Kasumi-1 (cell line): ENCODE data around the gene MARVELD1.
"Not testable (repeated sequence)": the region's sequence is repeated elsewhere in the genome, so short reads cannot be mapped to it uniquely, and the experiment has no call there.

Experiments
- DNase-seq, 2 experiments: peaks; one replicate each; lab custom pipeline; 2025; lab: John Stamatoyannopoulos, UW

Gene MARVELD1

DNA sequence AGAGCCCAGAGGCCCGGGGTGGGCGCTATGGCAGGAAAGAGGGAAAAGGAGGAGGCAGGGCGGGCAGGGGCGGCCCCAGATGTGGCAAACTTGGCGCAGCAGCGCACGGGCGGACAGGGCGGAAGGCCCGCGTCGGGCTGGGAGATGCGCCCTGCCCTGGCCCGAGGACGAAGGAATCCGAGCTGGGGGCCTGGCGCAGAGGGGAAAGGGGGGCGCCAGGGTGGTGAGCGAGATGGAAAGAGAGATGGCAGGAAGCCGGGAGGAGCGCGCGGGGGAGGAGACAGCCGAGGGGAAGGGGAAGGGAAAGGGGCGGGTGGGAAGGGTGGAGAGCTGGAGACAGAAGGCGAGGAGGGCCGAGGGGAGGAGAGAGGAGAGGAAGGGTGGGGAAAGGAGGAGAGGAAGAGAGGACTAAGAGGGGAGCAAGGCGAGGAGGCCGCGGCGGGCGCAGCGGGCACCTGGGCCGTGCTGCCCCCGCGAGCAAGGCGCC lies at the start of gene MARVELD1:
Gene MARVELD1, plus strand, starts transcription at position 392 of the 487 bp plus-strand sequence. CDS start 147 bp downstream, outside the sequence.
- DNase-seq = peak; percentile 94

- no peak for DNase-seq
These were observed 49.2 kb upstream of the MARVELD1 start for GRCh38 chr10:97664282-97664850.

- DNase-seq = no peak
These were observed 46.5 kb upstream of the MARVELD1 start for GRCh38 chr10:97666992-97667391.

GRCh38 chr10:97667463-97667862 lies 46.1 kb upstream of the MARVELD1 start:
- DNase-seq = no peak

- DNase-seq = no peak
These were observed 44.0 kb upstream of the MARVELD1 start for GRCh38 chr10:97669571-97669970.

DNA sequence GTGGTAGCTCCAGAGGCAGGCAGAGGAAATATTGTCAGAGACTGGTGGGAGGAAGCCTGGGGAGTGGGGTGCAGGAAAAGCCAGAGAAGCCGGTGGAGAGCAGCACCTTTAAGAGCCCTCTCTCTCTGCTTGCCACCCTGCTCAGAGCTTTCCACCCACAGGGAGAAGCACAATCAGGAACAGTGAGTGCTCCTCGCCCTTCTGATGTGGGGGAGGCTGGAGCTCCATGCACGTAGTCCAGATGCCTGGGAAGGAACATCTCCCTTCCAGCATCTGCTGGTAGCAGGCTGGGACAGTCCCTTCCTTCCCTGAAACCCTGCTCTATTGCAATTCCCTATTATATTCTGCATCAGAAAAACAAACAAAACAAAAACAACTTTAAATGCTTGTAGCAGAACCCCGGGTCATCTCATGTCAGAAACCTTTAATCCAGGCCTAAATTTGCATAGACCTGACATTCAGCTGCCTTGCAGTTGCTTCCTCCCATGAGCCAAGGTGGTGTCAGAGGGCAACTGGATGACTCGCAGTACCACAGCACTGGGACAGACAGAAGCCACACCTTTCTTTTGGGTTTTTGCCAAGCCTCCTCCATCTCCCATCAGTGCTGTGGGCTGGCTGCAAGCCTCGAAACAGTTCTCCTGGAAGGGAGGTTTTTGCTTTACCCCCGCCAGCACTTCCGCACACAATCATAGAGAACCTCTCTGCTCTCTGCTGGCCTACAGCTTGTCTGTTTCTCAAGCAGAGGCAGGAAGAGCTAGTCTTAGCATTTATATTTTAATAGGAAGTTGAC lies 39.6 kb upstream of the MARVELD1 start:
- peak; percentile 83 to 85 for DNase-seq

GRCh38 chr10:97675222-97675621 lies 38.3 kb upstream of the MARVELD1 start:
- DNase-seq = no peak

GRCh38 chr10:97676770-97677581 lies 36.6 kb upstream of the MARVELD1 start:
- DNase-seq = peak; percentile 72 to 86

DNA sequence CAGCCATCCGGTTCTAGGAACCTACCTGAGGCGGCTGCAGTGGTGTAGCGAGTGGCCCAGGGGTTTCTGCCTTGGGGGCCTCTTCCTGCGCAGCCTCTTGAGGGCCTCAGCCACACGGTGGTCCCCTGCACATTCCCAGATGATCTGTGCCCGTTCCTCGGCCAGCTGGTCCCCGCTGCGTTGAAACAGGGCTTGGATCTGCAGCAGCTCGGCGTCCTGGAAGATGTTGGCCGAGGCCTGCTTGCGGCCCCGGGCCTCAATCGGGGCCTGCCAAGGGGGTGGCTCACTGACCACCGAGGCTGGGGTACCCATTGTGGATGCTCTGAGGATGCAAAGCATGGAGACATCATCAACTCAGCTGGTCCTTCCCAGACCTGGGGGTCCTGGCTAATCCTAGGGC lies 33.9 kb upstream of the MARVELD1 start:
- no peak for DNase-seq

DNA sequence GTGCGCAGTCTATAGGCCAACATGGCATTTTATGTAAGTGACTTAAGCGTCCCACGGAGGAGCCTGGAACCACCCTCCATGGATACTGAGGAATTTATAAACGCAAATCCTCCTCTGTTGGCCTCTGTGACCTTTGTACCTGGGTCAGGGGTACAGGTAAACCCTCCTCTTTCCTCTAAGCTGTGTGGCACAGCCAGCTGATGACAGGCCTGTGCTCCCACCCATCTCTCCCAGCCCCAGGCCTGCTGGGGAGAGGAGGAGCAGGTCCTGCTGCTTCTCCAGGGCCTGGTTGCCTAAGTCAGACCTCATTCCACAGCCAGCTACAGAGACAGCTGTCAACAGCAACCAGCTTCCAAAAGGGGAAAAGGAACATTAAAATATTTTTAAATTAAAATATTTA lies 31.5 kb upstream of the MARVELD1 start:
- no peak for DNase-seq

DNA sequence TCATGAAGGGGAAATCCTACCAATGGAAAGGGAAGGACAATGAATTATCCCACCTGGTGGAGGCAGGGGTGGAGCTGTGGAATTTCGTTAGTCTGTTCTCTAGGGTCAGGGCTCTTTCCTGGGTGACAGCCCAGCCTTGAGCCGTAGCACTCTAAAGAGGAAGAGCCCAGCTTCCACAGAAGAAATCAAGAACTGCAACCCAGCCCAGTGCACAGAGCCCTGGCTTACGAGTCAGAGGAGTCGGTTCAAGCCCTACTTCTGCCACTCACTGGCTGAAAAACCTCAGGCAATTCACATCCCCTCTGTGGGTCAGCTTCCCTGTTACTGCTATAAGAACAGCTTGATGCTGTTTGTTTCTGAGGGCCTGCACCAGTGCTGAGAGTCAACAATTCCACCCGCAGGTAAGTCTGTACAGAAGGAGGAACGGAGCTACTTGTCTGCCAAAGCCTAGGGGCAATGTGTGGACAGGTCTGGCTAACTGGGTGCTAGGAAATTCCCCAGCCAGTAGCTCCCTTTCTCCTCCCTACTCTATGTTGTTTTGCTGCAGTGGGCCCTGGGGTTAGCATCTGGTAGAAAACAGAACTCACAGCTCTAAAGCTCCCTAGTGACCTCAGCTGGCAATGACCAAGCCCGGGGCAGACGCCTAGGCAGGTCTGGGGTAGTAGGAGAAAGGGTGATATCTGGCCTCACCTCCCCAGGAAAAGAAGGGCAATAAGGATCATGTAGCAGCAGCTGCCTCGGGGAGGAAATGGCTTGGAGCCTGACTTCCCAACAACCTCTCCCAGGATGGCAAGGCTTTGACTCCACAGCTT lies 29.8 kb upstream of the MARVELD1 start:
- DNase-seq = peak; percentile 39 to 44

- not testable (repeated sequence) for DNase-seq
These were observed 29.2 kb upstream of the MARVELD1 start for GRCh38 chr10:97684368-97684713.

DNA sequence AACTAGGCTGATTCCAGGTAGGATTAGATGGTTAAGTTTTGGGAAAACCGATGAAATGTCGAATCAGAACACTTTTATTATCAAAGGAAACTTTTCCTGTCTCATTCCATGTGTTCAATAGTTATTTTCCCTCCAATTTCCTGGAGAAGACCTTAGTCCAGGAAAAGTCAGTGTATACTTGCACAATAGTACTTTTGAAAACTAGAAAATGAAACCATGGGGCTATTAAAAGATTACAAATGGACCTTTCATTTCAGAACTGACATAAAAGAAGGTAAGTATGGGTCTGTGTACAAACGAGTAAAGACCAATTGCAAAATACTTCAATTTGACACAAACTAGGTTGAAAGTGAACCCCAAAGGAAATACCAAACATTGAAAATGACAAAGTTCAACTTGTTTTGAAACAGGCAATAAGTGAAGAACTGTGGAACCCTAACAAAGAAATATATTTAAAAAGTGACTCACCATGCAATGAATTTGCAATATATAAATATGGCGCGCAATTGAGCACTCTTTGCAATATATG lies 28.6 kb upstream of the MARVELD1 start:
- no peak for DNase-seq

DNA sequence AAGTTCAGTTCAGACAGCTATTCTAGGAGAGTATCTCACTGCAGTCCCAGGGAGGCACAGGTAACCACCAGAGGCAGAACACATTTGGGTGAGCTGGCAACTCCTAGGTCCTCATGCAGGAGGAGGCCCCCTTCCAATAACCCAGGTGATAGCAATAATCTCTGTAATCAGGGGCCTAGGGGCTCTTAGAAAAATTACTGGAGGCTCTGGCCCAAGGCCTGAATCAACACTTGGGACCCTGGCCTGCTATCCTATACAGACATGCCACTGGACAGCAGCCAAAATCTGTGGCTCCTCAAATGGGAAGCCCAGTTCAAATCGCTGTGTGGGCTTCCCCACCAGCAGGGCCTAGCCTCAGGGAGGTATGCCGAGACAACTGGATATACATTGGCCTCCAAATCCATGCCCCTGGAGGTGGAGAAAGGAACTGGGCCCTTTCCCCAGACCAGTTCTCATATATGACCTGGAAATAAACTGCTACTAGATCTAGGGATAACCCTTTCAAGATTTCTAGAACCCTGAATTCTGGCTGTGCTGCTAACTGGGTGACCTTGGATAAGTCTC lies 28.1 kb upstream of the MARVELD1 start:
- peak in 1 of 2 experiments; percentile 14 for DNase-seq

GRCh38 chr10:97686301-97686961 lies 27.1 kb upstream of the MARVELD1 start:
- no peak for DNase-seq

DNA sequence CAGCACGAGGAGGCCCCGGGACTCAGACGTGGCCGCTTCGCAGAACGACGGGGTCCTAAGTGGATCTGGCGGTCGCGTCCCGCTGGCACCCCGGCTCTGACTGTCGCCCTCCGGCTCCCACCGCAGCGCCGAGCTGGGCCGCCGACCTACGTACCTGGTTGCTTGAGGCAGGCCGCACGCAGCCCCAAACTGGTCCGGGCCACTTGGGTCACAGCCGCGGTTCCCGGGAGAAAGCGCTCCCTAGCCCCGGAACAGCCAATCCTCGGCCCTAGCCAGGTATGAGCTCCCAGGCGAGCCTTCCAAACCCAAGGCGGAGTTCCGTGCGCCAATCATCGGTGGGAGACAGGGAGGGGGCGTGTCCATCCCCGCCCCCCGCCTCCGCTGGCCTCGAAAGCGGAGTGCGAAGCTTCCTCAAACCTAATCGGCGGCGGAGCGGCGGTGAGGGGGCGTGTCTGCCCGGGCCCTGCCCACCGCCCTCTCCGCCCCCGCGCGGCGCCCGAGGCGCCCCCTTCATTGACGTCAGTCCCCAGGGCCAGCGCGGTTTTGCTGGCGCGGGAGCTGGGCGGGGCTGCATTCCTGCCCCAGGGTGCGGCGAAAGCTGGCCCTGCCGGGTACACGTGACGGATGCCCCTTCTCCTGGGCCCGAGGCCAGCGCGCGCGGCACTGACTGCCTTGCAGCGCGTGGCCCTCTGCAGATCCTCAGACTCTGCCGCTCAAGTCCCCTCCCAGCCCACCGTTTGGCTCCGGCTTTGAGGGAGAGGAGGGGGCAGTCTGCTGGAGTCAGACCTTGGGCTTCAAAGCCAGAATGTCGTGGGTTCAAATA lies 26.4 kb upstream of the MARVELD1 start, which contains the start of gene AVPI1:
Gene AVPI1, minus strand, starts transcription at position 280 of the 823 bp plus-strand sequence. CDS start 7,336 bp downstream, outside the sequence.
- peak; percentile 98 to 99 for DNase-seq

GRCh38 chr10:97687785-97688781 lies 25.4 kb upstream of the MARVELD1 start:
- DNase-seq = peak in 1 of 2 experiments; percentile 20

- peak; percentile 37 to 40 for DNase-seq
These were observed 23.9 kb upstream of the MARVELD1 start for GRCh38 chr10:97689559-97690020.
